ENCODE data around the gene SLC46A2.

SLC46A2 gene

DNA sequence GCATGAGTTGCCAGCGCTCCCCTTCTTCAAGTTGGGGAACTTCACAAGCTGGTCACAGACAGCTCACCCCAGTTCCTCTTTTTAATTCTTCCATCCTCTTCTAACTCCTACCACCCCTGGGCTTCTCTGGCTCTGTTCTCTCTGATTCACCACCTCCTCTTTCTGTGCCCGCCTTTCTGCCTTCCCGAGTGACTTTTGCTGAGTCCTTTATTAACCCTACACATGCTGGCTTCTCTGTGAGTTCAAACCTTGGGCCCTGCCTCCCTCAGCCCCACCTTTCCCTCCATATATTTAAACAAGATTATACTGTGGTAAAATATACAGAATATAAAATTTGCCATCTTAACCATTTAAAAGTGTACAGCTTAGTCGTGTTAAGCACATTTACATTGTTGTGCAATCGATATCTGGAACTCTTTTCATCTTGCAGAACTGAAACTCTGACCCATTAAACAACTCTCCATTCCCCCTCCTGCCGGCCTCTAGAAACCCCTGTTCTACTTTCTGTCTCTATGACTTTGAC lies 32.0 kb downstream of the SLC46A2 start:
- TF ChIP-seq POLR2A (IDR thresholded peaks at IDR 0.05; ENCODE audit: low read depth, low read length): no peak
- DNase-seq (ENCODE audit: insufficient read length, low spot score) (peak; percentile 65), FAIRE-seq (peak; percentile 90)

- DNase-seq (ENCODE audit: insufficient read length, low spot score) (no peak), FAIRE-seq (no peak)
- no peak for TF ChIP-seq POLR2A (IDR thresholded peaks at IDR 0.05; ENCODE audit: low read depth, low read length)
These were observed 32.7 kb downstream of the SLC46A2 start for GRCh38 chr9:112858005-112858404.

- DNase-seq (ENCODE audit: insufficient read length, low spot score) (no peak), FAIRE-seq (no peak)
- no peak for TF ChIP-seq POLR2A (IDR thresholded peaks at IDR 0.05; ENCODE audit: low read depth, low read length)
These were observed 33.8 kb downstream of the SLC46A2 start for GRCh38 chr9:112856843-112857242.

- FAIRE-seq (no peak), DNase-seq (ENCODE audit: insufficient read length, low spot score) (no peak)
- no peak for TF ChIP-seq POLR2A (IDR thresholded peaks at IDR 0.05; ENCODE audit: low read depth, low read length)
These were observed 34.5 kb downstream of the SLC46A2 start for GRCh38 chr9:112856200-112856599.

DNA sequence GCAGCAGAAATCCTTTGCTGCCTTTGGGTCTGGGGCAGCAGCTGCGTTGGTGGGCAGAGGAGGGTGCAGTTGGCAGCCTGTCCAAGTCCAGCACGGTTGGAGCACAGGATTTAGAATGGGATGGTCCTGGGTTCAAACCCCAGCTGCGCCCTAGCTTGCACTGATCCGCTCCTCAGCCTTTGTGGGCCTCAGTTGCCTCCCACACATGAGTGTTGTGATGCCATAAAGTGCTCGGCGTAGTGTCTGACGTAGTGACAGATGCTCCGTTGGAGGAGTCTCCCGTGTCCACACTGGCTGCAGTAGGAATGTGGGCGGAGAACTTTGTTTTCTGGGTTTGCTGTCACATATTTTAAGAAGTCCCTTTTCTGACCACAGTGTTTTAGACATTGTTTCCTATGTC lies 36.0 kb downstream of the SLC46A2 start:
- no peak for FAIRE-seq
- no peak for TF ChIP-seq POLR2A (IDR thresholded peaks at IDR 0.05; ENCODE audit: low read depth, low read length)
- no peak for DNase-seq (ENCODE audit: insufficient read length, low spot score)

DNA sequence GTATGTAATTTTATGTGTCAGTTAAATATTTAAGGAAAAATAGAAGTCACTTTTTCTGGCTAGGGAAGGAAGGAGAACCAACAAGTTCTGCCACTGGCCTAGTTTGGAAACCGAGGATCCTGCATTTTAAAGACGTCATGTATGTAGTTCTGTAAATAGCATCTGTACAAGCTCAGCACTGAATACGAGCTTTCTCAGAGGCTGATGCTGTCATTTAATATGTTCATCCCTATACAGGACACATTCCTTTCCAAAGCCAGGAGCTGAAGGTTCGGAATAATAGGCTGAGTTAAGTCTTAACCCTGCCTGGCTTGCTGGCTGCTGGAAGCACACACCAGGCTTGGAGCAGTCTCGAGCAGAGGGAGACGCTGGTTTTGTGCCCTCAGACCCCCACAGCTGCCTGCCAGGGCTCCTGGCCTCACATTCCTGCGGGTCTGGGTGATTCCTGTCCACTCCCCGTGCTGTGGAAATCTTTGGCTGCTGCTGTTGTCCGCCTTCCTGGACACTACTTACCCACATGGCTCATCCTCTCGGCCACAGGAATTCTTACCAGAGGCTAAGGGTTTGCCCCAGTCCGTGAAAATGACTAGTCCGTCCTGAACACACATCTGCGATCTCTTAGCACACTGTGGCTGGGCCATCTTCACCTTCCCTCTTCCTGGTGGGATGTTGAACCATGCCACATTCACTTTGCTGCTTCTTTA lies 36.6 kb downstream of the SLC46A2 start:
- FAIRE-seq (no peak), DNase-seq (ENCODE audit: insufficient read length, low spot score) (no peak)
- TF ChIP-seq POLR2A (IDR thresholded peaks at IDR 0.05; ENCODE audit: low read depth, low read length): no peak

GRCh38 chr9:112852741-112853504 lies 37.8 kb downstream of the SLC46A2 start:
- no peak for DNase-seq (ENCODE audit: insufficient read length, low spot score)
- FAIRE-seq: no peak
- TF ChIP-seq POLR2A (IDR thresholded peaks at IDR 0.05; ENCODE audit: low read depth, low read length): no peak

- no peak for TF ChIP-seq POLR2A (IDR thresholded peaks at IDR 0.05; ENCODE audit: low read depth, low read length)
- no peak for FAIRE-seq
- DNase-seq (ENCODE audit: insufficient read length, low spot score): no peak
These were observed 39.8 kb downstream of the SLC46A2 start for GRCh38 chr9:112850840-112851239.

- FAIRE-seq (no peak), DNase-seq (ENCODE audit: insufficient read length, low spot score) (no peak)
- TF ChIP-seq POLR2A (IDR thresholded peaks at IDR 0.05; ENCODE audit: low read depth, low read length): no peak
These were observed 41.2 kb downstream of the SLC46A2 start for GRCh38 chr9:112849363-112849922.

DNA sequence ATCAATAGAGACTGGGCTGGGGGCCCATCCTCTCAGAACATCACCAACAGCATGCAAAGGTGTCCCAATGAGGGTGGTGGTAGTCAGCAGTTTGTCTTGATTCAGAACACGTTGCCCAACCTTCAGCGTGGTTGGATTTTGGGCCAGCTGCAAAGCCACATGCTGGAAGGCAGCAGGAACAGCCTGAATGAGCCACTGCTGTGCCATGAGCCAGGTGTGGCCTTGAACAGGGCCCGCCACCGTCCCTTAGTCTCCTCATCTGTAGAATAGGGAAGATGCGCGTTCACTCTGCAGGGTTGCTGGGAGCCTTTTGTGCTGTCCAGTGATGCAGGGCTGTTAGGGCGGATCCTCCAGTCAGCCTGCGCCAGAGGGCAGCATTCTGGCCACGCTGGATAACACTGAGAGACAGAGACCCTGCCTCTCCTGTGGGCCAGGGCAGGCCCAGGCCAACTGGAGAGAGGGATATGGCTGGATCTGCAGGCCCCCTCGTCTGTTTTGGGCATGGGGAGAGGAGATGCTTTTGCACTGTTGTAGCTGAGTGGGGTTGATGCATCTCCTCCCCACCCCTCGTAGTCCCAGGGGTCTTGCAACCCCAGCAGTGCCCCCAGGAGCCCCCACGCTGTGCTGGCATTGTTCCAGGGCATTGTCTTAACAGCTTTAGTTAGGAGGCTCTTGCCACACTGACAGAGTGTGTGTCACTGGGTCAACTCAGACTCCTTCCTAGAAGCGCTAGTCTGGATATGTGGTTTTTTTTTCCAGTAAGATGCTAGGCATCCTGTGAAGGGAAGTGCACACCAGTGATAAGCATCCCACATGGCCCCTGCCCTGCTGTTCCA lies 42.1 kb downstream of the SLC46A2 start:
- no peak for TF ChIP-seq POLR2A (IDR thresholded peaks at IDR 0.05; ENCODE audit: low read depth, low read length)
- DNase-seq (ENCODE audit: insufficient read length, low spot score): no peak
- FAIRE-seq: no peak

DNA sequence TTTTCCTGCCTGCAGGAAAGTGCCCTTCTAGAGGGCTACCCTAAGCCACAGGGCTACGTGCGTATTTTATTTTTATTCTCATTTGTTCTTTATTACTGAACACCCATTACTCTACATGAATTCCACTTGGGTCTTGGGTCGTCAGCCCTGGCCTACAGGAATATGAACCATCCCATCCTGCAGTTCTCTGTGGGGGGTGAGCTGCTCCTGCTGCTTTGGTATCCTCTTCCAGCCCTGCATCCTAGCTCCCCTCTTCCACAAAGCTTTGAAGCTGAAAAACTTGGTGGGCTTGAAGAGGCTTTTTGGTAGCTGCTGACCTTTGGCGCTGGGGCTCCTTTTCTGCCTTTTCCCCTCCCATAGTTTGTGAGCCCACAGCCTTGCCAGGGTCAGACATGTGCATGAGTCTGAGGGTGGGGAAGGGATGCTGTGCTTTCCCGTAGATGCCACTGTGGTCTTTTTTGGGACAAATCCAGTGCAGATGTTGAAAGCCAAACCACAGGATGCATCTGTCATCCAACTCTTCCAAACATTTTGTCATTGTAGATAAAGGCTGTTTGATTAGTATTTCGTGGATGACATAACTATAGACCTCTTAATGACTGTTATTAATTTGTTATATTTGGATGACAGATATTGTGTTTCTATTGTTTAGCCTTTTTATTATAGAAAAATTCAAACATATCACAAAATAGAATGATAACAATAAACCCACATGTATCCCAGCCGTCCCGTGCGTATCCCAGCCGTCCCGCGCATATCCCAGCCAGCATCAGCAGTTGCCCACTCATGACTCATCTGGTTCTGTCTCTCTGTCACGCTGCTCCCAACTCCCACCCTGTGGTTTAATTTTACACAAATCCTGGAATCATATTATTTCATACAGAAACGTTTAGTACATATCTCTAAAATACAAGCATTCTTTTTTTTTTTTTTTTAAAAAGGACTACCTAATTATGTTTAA lies 43.9 kb downstream of the SLC46A2 start:
- DNase-seq (ENCODE audit: insufficient read length, low spot score) (no peak), FAIRE-seq (no peak)
- TF ChIP-seq POLR2A (IDR thresholded peaks at IDR 0.05; ENCODE audit: low read depth, low read length): no peak

GRCh38 chr9:112844771-112845542 lies 45.7 kb downstream of the SLC46A2 start:
- peak; percentile 69 for DNase-seq (ENCODE audit: insufficient read length, low spot score)
- peak; percentile 98 for FAIRE-seq
- no peak for TF ChIP-seq POLR2A (IDR thresholded peaks at IDR 0.05; ENCODE audit: low read depth, low read length)
